ACC112 (cell line): Measurements from ENCODE around the gene NUP107.

Source experiments
- H2AFZ ChIP-seq: fragments of 200-600 bp; sonication (generic); one replicate; pipeline ENCODE4 v1.6.0; 2017; ENCODE audit warnings: antibody characterized with exemption, low read length; ENCODE audit not compliant: unreplicated experiment
- H3K27ac ChIP-seq: fragments of 200-600 bp; sonication (generic); 2 replicates; pipeline ENCODE4 v1.5.1; 2014; ENCODE audit warnings: low read depth, mild to moderate bottlenecking, antibody characterized with exemption, low read length, moderate library complexity
- H3K27me3 ChIP-seq: fragments of 200-600 bp; sonication (generic); 2 replicates; pipeline ENCODE4 v1.6.1; 2014; ENCODE audit warnings: mild to moderate bottlenecking, antibody characterized with exemption, low read length, moderate library complexity, mixed read lengths; ENCODE audit not compliant: insufficient read depth
- H3K36me3 ChIP-seq: fragments of 200-600 bp; sonication (generic); 2 replicates; pipeline ENCODE4 v1.6.1; 2016; ENCODE audit warnings: mild to moderate bottlenecking, antibody characterized with exemption, low read length, moderate library complexity, mixed read lengths; ENCODE audit not compliant: insufficient read depth
- H3K4me1 ChIP-seq: fragments of 200-600 bp; sonication (generic); one replicate; pipeline ENCODE4 v1.6.1; 2016; ENCODE audit warnings: low read length, mixed read lengths; ENCODE audit not compliant: insufficient read depth, unreplicated experiment, control insufficient read depth
- H3K4me3 ChIP-seq: fragments of 200-600 bp; sonication (generic); 2 replicates; pipeline ENCODE4 v1.5.1; 2014; ENCODE audit warnings: mild to moderate bottlenecking, low read depth, low read length
- H3K79me2 ChIP-seq: fragments of 200-600 bp; sonication (generic); one replicate; pipeline ENCODE4 v1.6.0; 2016; ENCODE audit warnings: low read length; ENCODE audit not compliant: control insufficient read depth, unreplicated experiment, insufficient read depth

NUP107 gene

GRCh38 chr12:68733661-68734071, 46.9 kb downstream of the NUP107 start:
- H2AFZ ChIP-seq, result no peak overlapping the region
- H3K36me3 ChIP-seq, result peaks cover 33% of the 10 kb centered on the region
- peak overlapping the region; percentile 80 for H3K27ac ChIP-seq

GRCh38 chr12:68739891-68740290, 53.1 kb downstream of the NUP107 start:
- Histone ChIP-seq H3K79me2 (no peaks in the 10 kb centered on the region), H3K27ac (no peak overlapping the region), H3K27me3 (no peaks in the 10 kb centered on the region), H3K36me3 (peaks cover 22% of the 10 kb centered on the region), H3K4me3 (no peak overlapping the region), H2AFZ (no peak overlapping the region), H3K4me1 (no peaks in the 10 kb centered on the region)

More at GRCh38 chr12:68733661-68734071, 46.9 kb downstream of the NUP107 start:
- Histone ChIP-seq H3K4me1 (peaks cover 17% of the 10 kb centered on the region), H3K27me3 (no peaks in the 10 kb centered on the region), H3K79me2 (no peaks in the 10 kb centered on the region), H3K4me3 (no peak overlapping the region)

- no peak overlapping the region for H3K27ac ChIP-seq
- H3K79me2 ChIP-seq, result peaks cover 16% of the 10 kb centered on the region
- H3K36me3 ChIP-seq, result peaks cover 5% of the 10 kb centered on the region; the same call in 1 of the 2 replicates
- no peaks in the 10 kb centered on the region for H3K27me3 ChIP-seq
- H2AFZ ChIP-seq, result no peak overlapping the region
- H3K4me3 ChIP-seq, result no peak overlapping the region
- H3K4me1 ChIP-seq, result peaks cover 10% of the 10 kb centered on the region
These were observed 56.6 kb downstream of the NUP107 start for GRCh38 chr12:68743356-68743755.

- H3K4me1 ChIP-seq, result peaks cover 10% of the 10 kb centered on the region
- H2AFZ ChIP-seq, result peak overlapping the region; percentile 90
- H3K27ac ChIP-seq, result peak overlapping the region; percentile 16; the same call in 1 of the 2 replicates
- H3K36me3 ChIP-seq, result peaks cover 8% of the 10 kb centered on the region; the same call in 1 of the 2 replicates
- H3K27me3 ChIP-seq, result no peaks in the 10 kb centered on the region
- peaks cover 28% of the 10 kb centered on the region for H3K79me2 ChIP-seq
- H3K4me3 ChIP-seq, result peak overlapping the region; percentile 86
These were observed 58.7 kb downstream of the NUP107 start for GRCh38 chr12:68745376-68745903.

GRCh38 chr12:68745904-68746571, 59.3 kb downstream of the NUP107 start, which contains the start of gene SLC35E3:
TSS of gene SLC35E3 (plus strand) at chr12:68746176. CDS start at chr12:68746378, 202 bp downstream.
- Histone ChIP-seq H3K4me1 (peaks cover 10% of the 10 kb centered on the region), H3K4me3 (peak within 1 kb of the TSS; percentile 86), H3K27me3 (no peaks in the 10 kb centered on the region), H3K36me3 (peaks cover 8% of the 10 kb centered on the region; the same call in 1 of the 2 replicates), H2AFZ (peak within 1 kb of the TSS; percentile 90), H3K79me2 (peaks cover 28% of the 10 kb centered on the region), H3K27ac (peak within 1 kb of the TSS; percentile 50; the same call in 1 of the 2 replicates)

GRCh38 chr12:68746572-68747180, 59.9 kb downstream of the NUP107 start:
- Histone ChIP-seq H3K27ac (peak overlapping the region; percentile 50; the same call in 1 of the 2 replicates), H2AFZ (peak overlapping the region; percentile 66), H3K27me3 (no peaks in the 10 kb centered on the region), H3K79me2 (peaks cover 28% of the 10 kb centered on the region), H3K4me1 (peaks cover 10% of the 10 kb centered on the region), H3K36me3 (peaks cover 9% of the 10 kb centered on the region; the same call in 1 of the 2 replicates), H3K4me3 (peak overlapping the region; percentile 86)

GRCh38 chr12:68749443-68749842, 62.7 kb downstream of the NUP107 start:
- Histone ChIP-seq H3K36me3 (peaks cover 12% of the 10 kb centered on the region; the same call in 1 of the 2 replicates), H3K27me3 (no peaks in the 10 kb centered on the region), H2AFZ (no peak overlapping the region), H3K4me1 (peaks cover 10% of the 10 kb centered on the region), H3K4me3 (no peak overlapping the region), H3K27ac (no peak overlapping the region), H3K79me2 (peaks cover 28% of the 10 kb centered on the region)

- Histone ChIP-seq H3K27ac (no peak overlapping the region), H3K4me3 (no peak overlapping the region), H3K4me1 (peaks cover 10% of the 10 kb centered on the region), H2AFZ (no peak overlapping the region), H3K79me2 (peaks cover 28% of the 10 kb centered on the region), H3K27me3 (no peaks in the 10 kb centered on the region), H3K36me3 (peaks cover 16% of the 10 kb centered on the region)
These were observed 63.1 kb downstream of the NUP107 start for GRCh38 chr12:68749861-68750260.

- Histone ChIP-seq H3K27me3 (no peaks in the 10 kb centered on the region), H2AFZ (no peak overlapping the region), H3K36me3 (peaks cover 20% of the 10 kb centered on the region), H3K4me1 (peaks cover 10% of the 10 kb centered on the region), H3K4me3 (no peak overlapping the region), H3K79me2 (peaks cover 28% of the 10 kb centered on the region), H3K27ac (no peak overlapping the region)
These were observed 63.7 kb downstream of the NUP107 start for GRCh38 chr12:68750506-68750905.

GRCh38 chr12:68755536-68756243, 68.9 kb downstream of the NUP107 start:
- Histone ChIP-seq H3K27ac (no peak overlapping the region), H3K36me3 (peaks cover 33% of the 10 kb centered on the region), H3K79me2 (no peaks in the 10 kb centered on the region), H3K4me1 (no peaks in the 10 kb centered on the region), H3K27me3 (no peaks in the 10 kb centered on the region), H3K4me3 (no peak overlapping the region), H2AFZ (no peak overlapping the region)
